ENCODE data around the gene TECTA. TPM values are rescaled to one million over a fixed set of nuclear protein-coding genes. Genes with fewer than 3 reads are reported as not detected.

TECTA gene
- polyA plus RNA-seq, 1 donor from 2014 or later = 3.3 TPM

GRCh38 chr11:121054266-121054665 is 46.8 kb upstream of the TECTA start:
- H3F3A ChIP-seq (ENCODE audit: insufficient read depth, low read length, poor library complexity, severe bottlenecking) = no peaks in the 10 kb centered on the region
- no peak for TF ChIP-seq TAF1 (IDR thresholded peaks at IDR 0.05; ENCODE audit: low read depth)
- no peak for TF ChIP-seq SMC3 (conservative IDR thresholded peaks at IDR 0.05; ENCODE audit: poor library complexity)
- TF ChIP-seq POLR2AphosphoS5 (IDR thresholded peaks at IDR 0.05) = no peak
- no peak for TF ChIP-seq MXI1 (conservative IDR thresholded peaks at IDR 0.05; ENCODE audit: poor library complexity, severe bottlenecking)
- no peak for TF ChIP-seq CTCF (IDR thresholded peaks at IDR 0.05; ENCODE audit: poor library complexity, severe bottlenecking)
- TF ChIP-seq RAD21 (conservative IDR thresholded peaks at IDR 0.05) = no peak
- TF ChIP-seq REST (IDR thresholded peaks at IDR 0.05; ENCODE audit: borderline replicate concordance) = no peak
- no peak for TF ChIP-seq EP300 (conservative IDR thresholded peaks at IDR 0.05; ENCODE audit: poor library complexity, severe bottlenecking)
- TF ChIP-seq EZH2 (IDR thresholded peaks at IDR 0.05; ENCODE audit: borderline replicate concordance, insufficient read depth, low read length, poor library complexity, severe bottlenecking) = no peak
- no peak overlapping the region for H3K27ac ChIP-seq (ENCODE audit: low read length)
- H2AFZ ChIP-seq (ENCODE audit: low read depth, low read length) = no peak overlapping the region
- H3K36me3 ChIP-seq (ENCODE audit: insufficient read depth, low read length) = peaks cover 10% of the 10 kb centered on the region
- no peaks in the 10 kb centered on the region for H3K9me3 ChIP-seq (ENCODE audit: low read length)
- no peak overlapping the region for H3K9ac ChIP-seq (ENCODE audit: low read length)
- H3K4me2 ChIP-seq (ENCODE audit: low read length) = no peak overlapping the region
- no peak overlapping the region for H3K4me3 ChIP-seq (ENCODE audit: low read length)
- no peaks in the 10 kb centered on the region for H4K20me1 ChIP-seq (ENCODE audit: insufficient read depth)
- H3K79me2 ChIP-seq (replicated peaks; ENCODE audit: insufficient read depth, low read length) = no peaks in the 10 kb centered on the region
- no peaks in the 10 kb centered on the region for H3K27me3 ChIP-seq (ENCODE audit: insufficient read depth, low read depth, low read length)
- no peaks in the 10 kb centered on the region for H3K9me2 ChIP-seq (ENCODE audit: insufficient read depth, low read length)

GRCh38 chr11:121055076-121055475 is 46.0 kb upstream of the TECTA start:
- Histone ChIP-seq H3K27ac (ENCODE audit: low read length) (no peak overlapping the region), H2AFZ (ENCODE audit: low read depth, low read length) (no peak overlapping the region), H3K4me3 (ENCODE audit: low read length) (no peak overlapping the region), H3K36me3 (ENCODE audit: insufficient read depth, low read length) (peaks cover 9% of the 10 kb centered on the region), H4K20me1 (ENCODE audit: insufficient read depth) (no peaks in the 10 kb centered on the region), H3K79me2 (replicated peaks; ENCODE audit: insufficient read depth, low read length) (no peaks in the 10 kb centered on the region), H3K27me3 (ENCODE audit: insufficient read depth, low read depth, low read length) (no peaks in the 10 kb centered on the region), H3K9me2 (ENCODE audit: insufficient read depth, low read length) (no peaks in the 10 kb centered on the region), H3K4me2 (ENCODE audit: low read length) (no peak overlapping the region), H3F3A (ENCODE audit: insufficient read depth, low read length, poor library complexity, severe bottlenecking) (no peaks in the 10 kb centered on the region), H3K9me3 (ENCODE audit: low read length) (no peaks in the 10 kb centered on the region), H3K9ac (ENCODE audit: low read length) (no peak overlapping the region)
- TF ChIP-seq CTCF (IDR thresholded peaks at IDR 0.05; ENCODE audit: poor library complexity, severe bottlenecking) (no peak), SMC3 (conservative IDR thresholded peaks at IDR 0.05; ENCODE audit: poor library complexity) (no peak), POLR2AphosphoS5 (IDR thresholded peaks at IDR 0.05) (no peak), EZH2 (IDR thresholded peaks at IDR 0.05; ENCODE audit: borderline replicate concordance, insufficient read depth, low read length, poor library complexity, severe bottlenecking) (no peak), EP300 (conservative IDR thresholded peaks at IDR 0.05; ENCODE audit: poor library complexity, severe bottlenecking) (no peak), TAF1 (IDR thresholded peaks at IDR 0.05; ENCODE audit: low read depth) (no peak), RAD21 (conservative IDR thresholded peaks at IDR 0.05) (no peak)
